NCI-H128 (cell line): ENCODE data around the gene PSD.

Source experiments
- DNase-seq: peaks from one replicate; lab custom pipeline; 2025; ENCODE audit not compliant: unreplicated experiment; lab: John Stamatoyannopoulos, UW

PSD gene

DNA sequence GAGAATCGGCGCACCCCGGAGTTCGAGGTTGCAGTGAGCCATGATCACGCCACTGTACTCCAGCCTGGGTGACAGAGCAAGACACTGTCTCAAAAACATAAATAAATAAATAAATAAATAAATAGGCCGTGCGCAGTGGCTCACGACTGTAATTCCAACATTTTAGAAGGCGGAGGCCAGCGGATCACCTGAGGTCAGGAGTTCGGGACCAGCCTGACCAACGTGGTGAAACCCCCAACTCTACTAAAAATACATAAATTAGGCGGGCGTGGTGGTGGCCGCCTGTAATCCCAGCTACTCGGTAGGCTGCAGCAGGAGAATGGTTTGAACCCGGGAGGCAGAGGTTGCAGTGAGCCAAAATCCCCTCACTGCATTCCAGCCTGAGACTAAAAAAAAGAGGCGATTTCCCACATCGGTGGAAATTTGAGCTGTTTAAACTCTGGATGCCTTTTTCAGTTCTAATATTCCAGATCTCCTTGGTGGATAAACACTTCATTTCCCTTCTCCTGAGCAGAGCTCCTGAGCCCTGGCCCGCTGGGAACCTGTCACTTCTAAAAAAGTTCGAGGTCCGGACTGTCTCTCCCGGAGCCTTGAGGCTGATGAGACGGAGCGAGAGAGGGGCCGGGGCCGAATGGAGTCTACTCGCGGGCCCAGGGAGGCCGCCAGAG is 25.0 kb downstream of the PSD start:
- no peak for DNase-seq

- DNase-seq: no peak
These were observed 26.3 kb downstream of the PSD start for GRCh38 chr10:102392306-102392705.

DNA sequence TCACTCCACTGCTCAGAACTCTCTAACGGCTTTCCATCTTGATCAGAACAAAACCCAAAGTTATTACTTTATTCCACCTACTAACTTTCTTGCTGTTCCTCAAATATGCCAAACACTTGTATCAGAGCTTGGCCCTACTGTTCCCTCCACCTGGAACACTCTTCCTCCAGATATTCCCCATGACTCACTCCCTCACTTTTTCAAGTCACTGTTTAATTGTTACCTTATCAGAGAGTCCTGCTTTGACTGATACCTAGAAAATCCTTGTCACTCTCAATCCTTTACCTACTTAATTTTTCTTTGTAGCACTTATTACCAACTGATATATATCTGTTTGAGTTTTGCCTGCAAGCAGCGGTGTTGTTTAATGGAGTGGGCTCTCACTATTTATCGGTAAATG is 28.7 kb downstream of the PSD start:
- DNase-seq: no peak

DNA sequence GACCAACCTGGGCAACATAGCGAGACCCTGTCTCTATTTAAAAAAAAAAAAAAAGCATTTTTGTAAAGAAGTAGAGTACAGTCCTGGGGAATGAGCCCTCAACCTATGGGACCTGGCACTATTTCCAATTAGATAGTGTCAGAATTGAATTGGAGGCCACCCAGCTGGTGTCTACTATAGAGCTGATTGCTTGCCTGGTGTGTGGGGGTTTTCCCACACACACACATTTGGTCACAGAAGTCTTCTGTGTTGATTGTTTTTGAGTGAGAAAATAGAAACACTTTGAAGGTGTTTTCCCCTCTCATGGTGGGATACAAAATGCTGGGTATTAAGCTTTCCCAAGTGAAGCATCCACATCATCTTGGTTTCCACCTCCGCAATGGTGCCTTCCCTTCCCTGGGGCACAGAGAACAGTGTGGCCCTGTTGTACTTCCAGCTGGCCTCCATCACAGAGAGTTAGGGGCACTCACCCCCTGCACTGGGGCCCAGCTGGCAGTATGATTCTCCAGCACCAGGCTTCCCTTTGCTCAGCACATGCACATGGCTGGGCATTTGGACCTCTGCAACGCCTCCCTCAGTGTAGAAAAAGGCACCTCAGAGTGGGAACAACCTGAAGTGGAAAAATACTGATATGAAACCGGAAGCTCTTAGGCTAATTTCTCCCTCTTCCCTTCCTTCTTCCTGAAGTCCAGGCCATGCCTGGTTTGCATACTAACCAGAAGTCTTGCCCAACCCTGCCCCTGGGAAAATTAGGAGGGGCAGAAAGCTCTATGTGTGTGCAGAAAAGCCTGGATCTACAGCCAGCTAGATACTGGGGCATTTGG is 33.8 kb downstream of the PSD start:
- DNase-seq: no peak

GRCh38 chr10:102384053-102384452 is 34.5 kb downstream of the PSD start:
- no peak for DNase-seq

DNA sequence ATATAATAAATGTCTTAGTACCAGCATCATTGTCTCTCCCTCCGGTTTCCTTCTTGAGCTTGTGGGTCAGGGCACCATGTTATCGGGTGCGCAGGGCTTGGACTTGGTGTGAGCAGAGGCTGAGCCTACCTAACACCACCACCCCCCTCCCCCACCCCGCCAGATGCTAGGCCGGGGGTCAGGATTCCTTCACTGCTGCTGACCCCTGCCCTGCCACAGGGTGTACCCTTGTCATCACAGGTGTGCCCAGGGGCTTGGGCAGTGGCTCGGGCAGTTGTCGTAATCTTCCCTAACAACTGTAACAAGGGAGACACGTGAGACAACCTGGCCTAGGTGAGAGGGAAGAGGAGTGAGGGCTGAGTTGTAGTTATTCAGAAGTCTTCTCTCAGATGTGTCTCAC is 35.7 kb downstream of the PSD start:
- no peak for DNase-seq

DNA sequence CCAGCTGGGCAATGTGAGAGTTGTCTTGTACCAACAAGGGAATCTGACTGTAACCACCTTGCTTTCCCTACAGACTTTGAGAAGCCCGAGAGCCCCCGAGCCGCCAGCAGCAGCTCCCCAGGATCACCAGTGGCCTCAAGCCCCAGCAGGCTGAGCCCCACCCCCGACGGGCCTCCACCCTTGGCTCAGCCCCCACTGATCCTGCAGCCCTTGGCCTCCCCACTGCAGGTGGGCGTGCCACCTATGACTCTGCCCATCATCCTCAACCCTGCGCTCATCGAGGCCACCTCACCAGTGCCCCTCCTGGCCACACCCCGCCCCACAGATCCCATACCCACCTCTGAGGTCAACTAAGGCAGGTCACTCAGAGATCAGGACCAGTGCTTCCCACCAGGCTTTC is 36.6 kb downstream of the PSD start:
- DNase-seq: no peak

GRCh38 chr10:102379383-102379782 is 39.2 kb downstream of the PSD start:
- DNase-seq: no peak

DNA sequence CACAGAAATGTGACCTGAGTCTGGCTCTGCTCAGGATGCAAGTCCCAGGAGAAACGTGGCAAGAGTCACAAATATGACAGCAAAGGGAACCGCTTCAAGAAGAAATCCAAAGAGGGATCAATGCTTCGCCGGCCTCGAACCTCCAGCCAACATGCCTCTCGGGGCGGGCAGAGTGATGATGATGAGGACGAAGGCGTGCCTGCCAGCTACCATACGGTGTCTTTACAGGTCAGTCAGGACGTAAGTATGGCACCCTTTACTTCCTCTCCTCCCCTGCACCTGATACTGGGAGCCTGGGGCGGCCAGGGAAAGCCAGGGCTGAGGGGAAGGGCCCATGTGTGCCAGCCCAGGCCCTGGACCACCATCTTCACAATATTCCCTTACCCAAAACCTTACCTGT is 41.7 kb downstream of the PSD start:
- DNase-seq: no peak

GRCh38 chr10:102375867-102376266 is 42.7 kb downstream of the PSD start:
- DNase-seq: no peak

DNA sequence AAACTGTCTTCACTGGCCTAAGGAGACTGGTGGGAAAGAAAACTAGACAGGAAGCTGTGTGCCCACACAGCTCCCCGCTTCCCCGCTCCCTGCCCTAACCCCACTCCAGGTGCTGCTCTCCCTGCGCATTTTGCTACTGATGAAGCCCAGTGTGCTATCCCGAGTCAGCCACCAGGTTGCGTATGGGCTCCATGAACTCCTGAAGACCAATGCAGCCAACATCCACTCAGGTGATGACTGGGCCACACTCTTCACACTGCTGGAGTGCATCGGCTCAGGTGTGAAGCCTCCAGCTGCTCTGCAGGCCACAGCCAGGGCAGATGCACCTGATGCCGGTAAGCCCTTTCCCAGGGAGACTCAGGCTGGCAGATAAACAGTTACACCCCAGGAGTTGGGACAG is 43.3 kb downstream of the PSD start:
- no peak for DNase-seq

- no peak for DNase-seq
These were observed 47.3 kb downstream of the PSD start for GRCh38 chr10:102371295-102371694.

DNA sequence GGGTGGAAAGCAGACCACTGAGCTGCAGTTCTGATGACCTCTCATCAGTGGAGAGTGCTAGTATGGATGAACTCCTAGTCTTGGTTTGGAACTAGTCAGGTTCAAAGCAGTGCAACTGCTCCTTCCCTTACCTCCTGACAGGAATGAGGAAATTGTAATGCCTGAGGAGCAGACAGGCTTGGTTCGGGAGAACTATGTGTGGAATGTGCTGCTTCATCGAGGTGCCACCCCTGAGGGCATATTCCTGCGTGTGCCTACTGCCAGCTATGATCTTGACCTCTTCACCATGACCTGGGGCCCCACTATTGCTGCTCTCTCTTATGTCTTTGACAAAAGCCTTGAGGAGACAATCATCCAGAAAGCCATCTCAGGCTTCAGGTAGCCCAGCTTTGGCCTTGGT is 50.5 kb downstream of the PSD start:
- no peak for DNase-seq

- DNase-seq: no peak
These were observed 51.1 kb downstream of the PSD start for GRCh38 chr10:102367441-102367840.

DNA sequence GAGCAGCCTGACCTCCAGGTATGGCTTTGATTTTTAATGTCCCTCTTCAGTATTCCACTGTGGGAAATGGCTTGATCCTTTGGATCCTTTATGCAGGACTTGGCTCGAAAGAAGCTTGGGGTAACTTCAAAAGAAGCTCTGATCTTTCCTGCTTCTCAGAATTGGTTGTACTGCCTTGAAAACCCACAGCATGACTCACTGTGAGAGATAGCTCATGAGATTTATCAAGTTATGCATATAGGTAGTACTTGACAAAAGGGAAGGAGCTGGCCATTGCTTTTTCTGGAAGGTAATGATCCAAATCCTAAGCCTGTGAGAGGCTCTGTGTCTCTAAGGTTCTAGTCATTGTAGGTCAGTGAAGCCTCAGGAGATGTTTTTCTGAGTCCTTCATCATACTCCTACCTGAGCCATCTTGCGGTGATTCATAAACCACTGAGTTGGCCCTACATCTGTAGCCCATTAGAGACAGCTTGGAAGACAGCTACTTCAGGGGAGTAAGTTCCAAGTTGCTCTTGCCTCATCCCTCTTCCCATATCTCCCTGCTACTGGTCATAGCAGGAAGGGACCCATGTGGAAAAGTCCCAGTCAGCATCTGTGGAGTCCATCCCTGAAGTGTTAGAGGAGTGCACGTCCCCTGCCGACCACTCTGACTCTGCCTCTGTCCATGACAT is 59.7 kb downstream of the PSD start:
- DNase-seq: no peak

DNA sequence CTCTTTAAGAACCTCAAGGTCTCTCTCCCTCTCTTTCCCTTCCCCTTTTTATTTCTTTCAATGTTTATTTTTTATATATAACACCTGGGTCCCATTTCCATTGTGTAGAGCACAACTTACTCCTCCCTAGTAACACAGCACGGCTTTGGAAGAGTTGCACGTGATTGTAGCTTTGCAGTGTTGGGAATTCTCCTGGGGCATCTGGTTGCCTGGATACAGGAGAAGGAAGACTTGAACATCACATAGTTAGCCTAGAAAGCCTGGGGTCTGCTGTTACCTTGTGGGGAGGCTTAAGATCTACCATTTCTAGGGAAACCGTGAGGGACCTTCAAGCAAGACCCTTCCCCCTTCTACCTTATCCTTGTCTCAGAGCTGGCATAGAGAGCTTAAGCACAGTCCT is 64.1 kb downstream of the PSD start:
- DNase-seq: no peak
